ENCODE results near the gene TBC1D7. TPM values are rescaled to one million over a fixed set of nuclear protein-coding genes. Genes with fewer than 3 reads are reported as not detected.

Gene TBC1D7
- polyA plus RNA-seq, 2 of the 4 experiments (the other 2 are of a cell fraction), result 34.6 to 55.9 TPM

DNA sequence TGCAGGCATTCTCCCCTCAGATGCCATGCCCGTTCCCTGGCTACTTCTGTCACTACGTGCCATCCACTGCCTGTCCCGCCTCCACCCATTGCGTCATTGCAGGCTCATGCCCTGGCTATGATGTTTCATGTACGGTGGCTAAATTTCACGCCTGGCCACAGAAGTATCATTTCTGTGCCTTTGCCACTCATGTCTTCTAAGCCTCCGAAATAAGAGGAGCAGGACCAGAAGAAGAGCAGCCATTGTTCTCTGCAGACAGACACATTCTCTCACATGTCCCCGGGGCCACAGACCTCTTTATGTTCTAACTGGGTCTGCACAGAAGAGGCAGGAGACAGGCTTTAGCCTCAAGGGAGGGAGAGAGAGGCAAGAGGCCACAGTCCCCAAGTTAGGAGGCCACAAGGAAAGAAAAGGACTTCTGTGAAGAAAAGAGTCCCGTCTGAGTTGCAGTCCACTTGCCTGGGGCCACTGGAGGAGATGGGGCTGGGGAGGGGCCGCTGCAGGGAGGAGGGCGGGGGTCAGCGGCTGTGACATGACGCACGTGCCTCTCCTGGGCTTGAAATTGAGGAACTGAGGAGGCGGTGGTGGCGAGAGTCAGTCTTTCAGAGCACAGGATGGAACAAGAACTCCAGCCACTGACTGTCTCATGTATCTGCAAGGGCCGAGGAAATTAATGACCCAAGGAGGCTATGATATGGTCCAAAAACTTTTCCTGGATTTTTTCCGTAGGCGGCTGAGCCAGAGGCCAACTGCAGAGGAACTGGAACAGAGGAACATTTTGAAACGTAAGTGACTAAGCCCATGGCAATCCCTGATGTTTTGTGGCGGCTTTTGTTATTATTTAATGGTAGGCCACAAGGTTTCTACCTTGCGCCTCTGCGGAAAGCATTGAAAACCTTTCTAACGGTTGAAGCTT is 55.9 kb downstream of the TBC1D7 start:
- ChIA-PET CTCF (no interaction called here), POLR2A (no interaction called here)
- Histone ChIP-seq H3K4me1 (0 out of 3 replicates have a peak, but pooled peaks cover 9% of the 10 kb centered on the region), H3K4me3 (no peak overlapping the region), H3K4me2 (no peak overlapping the region), H3K27ac (no peak overlapping the region), H3K9me3 (no peaks in the 10 kb centered on the region)
- 87% methylated on average over 24 of the region's 24 CpGs for WGBS (ENCODE audit: missing lambda C conversion rate)
- DNase-seq (ENCODE audit: low read depth in 1 of 2, low spot score in 1 of 2) (no peak), ATAC-seq (no peak), FAIRE-seq (no peak)
- TF ChIP-seq CBX8 (IDR thresholded peaks at IDR 0.05) (no peak), KDM1A (IDR thresholded peaks at IDR 0.05; ENCODE audit: low read depth) (no peak), FOSB (CRISPR knock-in tag; IDR thresholded peaks at IDR 0.05) (no peak), ZC3H11A (IDR thresholded peaks at IDR 0.05) (no peak), MAFK (IDR thresholded peaks at IDR 0.05; ENCODE audit: partially characterized antibody) (no peak), HDAC2 (IDR thresholded peaks at IDR 0.05) (no peak), PHF8 (IDR thresholded peaks at IDR 0.05; ENCODE audit: borderline replicate concordance, low read depth) (no peak), CEBPB (IDR thresholded peaks at IDR 0.05) (no peak), FOSL2 (IDR thresholded peaks at IDR 0.05) (no peak), FOSL2 (CRISPR knock-in tag; IDR thresholded peaks at IDR 0.05) (no peak), ZSCAN20 (CRISPR knock-in tag; IDR thresholded peaks at IDR 0.05) (no peak)
- TF ChIP-seq, protein P1, sequence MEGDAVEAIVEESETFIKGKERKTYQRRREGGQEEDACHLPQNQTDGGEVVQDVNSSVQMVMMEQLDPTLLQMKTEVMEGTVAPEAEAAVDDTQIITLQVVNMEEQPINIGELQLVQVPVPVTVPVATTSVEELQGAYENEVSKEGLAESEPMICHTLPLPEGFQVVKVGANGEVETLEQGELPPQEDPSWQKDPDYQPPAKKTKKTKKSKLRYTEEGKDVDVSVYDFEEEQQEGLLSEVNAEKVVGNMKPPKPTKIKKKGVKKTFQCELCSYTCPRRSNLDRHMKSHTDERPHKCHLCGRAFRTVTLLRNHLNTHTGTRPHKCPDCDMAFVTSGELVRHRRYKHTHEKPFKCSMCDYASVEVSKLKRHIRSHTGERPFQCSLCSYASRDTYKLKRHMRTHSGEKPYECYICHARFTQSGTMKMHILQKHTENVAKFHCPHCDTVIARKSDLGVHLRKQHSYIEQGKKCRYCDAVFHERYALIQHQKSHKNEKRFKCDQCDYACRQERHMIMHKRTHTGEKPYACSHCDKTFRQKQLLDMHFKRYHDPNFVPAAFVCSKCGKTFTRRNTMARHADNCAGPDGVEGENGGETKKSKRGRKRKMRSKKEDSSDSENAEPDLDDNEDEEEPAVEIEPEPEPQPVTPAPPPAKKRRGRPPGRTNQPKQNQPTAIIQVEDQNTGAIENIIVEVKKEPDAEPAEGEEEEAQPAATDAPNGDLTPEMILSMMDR (IDR thresholded peaks at IDR 0.05), result no peak

DNA sequence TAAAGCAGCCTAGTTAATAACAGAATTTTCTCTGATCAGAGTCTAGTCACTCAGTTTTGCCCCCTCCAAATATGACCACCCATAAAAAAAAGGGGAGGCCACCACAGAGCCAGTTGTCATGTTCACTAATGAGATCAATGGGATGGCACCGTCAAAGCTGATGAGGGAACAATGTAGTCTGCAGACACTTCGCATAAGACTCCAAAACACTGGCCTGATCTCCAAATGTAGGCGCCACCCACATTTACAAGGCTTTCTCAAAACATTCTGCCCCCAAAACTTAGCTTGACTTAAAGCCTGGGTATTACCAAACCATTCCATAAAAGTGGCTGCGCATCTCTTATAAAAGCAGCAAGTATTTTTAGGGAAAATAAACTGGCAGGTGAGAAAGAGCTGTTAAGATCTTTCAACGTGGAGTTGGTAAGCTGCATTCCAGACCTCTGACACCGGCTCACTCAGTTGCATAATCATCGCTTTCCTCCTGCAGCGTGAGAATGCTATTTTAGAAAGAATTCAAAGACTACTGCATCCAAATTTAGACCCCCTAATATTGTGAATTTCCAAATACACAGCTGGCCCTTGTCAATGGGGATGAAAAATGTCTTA is 59.3 kb downstream of the TBC1D7 start:
- DNase-seq (ENCODE audit: low read depth in 1 of 2, low spot score in 1 of 2), result no peak

DNA sequence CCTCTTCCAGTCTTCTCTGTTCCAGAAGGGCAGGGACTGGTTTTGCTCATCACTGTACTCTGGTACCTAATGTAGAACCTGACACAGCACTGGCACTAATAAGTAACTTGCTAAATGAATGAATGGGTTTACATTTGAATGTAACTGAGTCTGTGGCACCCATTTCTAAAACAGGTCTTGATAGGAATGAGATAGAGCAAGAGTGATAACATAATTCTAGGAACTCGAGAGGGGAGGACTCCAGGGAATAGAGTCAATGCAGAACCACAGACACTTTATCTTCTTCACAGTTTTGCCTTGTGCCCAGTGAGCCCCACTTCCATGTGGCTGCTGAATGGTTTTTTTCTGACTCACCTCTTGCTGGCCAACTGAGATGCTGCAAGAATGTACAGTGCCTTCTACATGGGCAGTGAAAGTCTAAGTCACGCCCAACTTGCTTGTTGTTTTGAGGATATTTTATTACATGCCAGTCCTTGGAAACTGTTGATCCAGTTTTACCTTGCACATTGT is 61.1 kb downstream of the TBC1D7 start:
- Histone ChIP-seq H3K4me1 (0 out of 3 replicates have a peak, but pooled peaks cover 9% of the 10 kb centered on the region), H3K4me2 (no peak overlapping the region), H3K4me3 (no peak overlapping the region), H3K27ac (no peak overlapping the region), H3K9me3 (no peaks in the 10 kb centered on the region)
- CTCF ChIA-PET, result no interaction called here
- no peak for ATAC-seq
- no peak for FAIRE-seq
- DNase-seq (ENCODE audit: low read depth in 1 of 2, low spot score in 1 of 2), result no peak
- WGBS (ENCODE audit: missing lambda C conversion rate), result 44% methylated on average over 2 of the region's 2 CpGs
- POLR2A ChIA-PET, result no interaction called here
- TF ChIP-seq CHD4 (IDR thresholded peaks at IDR 0.05; ENCODE audit: borderline replicate concordance) (no peak), CBX2 (IDR thresholded peaks at IDR 0.05; ENCODE audit: borderline replicate concordance, low read depth) (no peak), FOSB (CRISPR knock-in tag; IDR thresholded peaks at IDR 0.05) (no peak)

More for the DNA sequence above, 59.3 kb downstream of the TBC1D7 start:
- Histone ChIP-seq H3K4me2 (peak overlapping the region; percentile 8; the same call in 1 of the 3 replicates), H3K9me3 (no peaks in the 10 kb centered on the region), H3K4me1 (0 out of 3 replicates have a peak, but pooled peaks cover 9% of the 10 kb centered on the region), H3K4me3 (no peak overlapping the region), H3K27ac (no peak overlapping the region)
- ATAC-seq (no peak), FAIRE-seq (no peak)
- no peak for TF ChIP-seq EP300 (IDR thresholded peaks at IDR 0.05)
- no peak for TF ChIP-seq HEYL (CRISPR knock-in tag; IDR thresholded peaks at IDR 0.05)
- no peak for TF ChIP-seq MYC (IDR thresholded peaks at IDR 0.05; ENCODE audit: borderline replicate concordance, low read length)
- no peak for TF ChIP-seq CBX8 (IDR thresholded peaks at IDR 0.05)
- TF ChIP-seq ZFP36 (IDR thresholded peaks at IDR 0.05; ENCODE audit: borderline replicate concordance, partially characterized antibody), result no peak
- TF ChIP-seq, protein P2, sequence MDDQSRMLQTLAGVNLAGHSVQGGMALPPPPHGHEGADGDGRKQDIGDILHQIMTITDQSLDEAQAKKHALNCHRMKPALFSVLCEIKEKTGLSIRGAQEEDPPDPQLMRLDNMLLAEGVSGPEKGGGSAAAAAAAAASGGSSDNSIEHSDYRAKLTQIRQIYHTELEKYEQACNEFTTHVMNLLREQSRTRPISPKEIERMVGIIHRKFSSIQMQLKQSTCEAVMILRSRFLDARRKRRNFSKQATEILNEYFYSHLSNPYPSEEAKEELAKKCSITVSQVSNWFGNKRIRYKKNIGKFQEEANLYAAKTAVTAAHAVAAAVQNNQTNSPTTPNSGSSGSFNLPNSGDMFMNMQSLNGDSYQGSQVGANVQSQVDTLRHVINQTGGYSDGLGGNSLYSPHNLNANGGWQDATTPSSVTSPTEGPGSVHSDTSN (IDR thresholded peaks at IDR 0.05), result no peak
- TF ChIP-seq HDAC2 (IDR thresholded peaks at IDR 0.05), result no peak
- no peak for TF ChIP-seq RAD21 (conservative IDR thresholded peaks at IDR 0.05 in 1 of 2, IDR thresholded peaks at IDR 0.05 in 1 of 2)
- TF ChIP-seq EHMT2 (IDR thresholded peaks at IDR 0.05; ENCODE audit: low read depth), result no peak
- no peak for TF ChIP-seq SMC3 (IDR thresholded peaks at IDR 0.05)
- 53% methylated on average over 8 of the region's 8 CpGs for WGBS (ENCODE audit: missing lambda C conversion rate)
- POLR2A ChIA-PET, result interaction anchor here (0.7 kb wide), 1 partner anchor 184 kb away, joined by 3 read pairs; no protein-coding TSS in a partner anchor
- CTCF ChIA-PET, result interaction anchor here (0.7 to 1.2 kb wide), 5 partner anchors 9 to 64 kb away, joined by 3 read pairs; no protein-coding TSS in a partner anchor

Data from A549 (cell line).